Measurements from ENCODE around the gene FAM110A. TPM values are rescaled to one million over a fixed set of nuclear protein-coding genes. Genes with fewer than 3 reads are reported as not detected.

The FAM110A gene
- total and polyA plus RNA-seq, 2 of the 8 experiments (the other 6 are each of a cell fraction or from before 2014, with no cell fraction given), result 10.1 to 10.9 TPM

DNA sequence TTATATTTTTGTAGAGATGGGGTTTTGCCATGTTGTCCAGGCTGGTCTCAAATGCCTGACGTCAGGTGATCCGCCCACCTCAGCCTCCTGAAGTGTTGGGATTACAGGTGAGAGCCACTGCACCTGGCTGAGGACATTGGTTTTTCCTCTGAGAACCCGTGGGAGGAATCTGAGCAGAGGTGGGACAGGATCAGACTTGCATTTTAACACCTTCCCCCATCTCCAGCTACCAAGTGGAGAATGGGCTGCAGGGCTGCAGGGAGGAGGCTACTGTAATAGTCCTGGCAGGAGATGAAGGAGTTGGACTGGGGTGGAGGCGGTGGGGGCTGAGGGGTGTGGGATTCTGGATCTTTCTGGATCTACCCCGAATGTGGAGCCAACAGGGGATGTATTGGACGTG, 24.5 kb downstream of the FAM110A start:
- H3K79me1 ChIP-seq (ENCODE audit: low read depth, low read length), result no peaks in the 10 kb centered on the region; the same call in 1 of the 2 replicates
- TF ChIP-seq RFX5 (IDR thresholded peaks at IDR 0.05; ENCODE audit: borderline replicate concordance, low read depth, low read length), result no peak
- TF ChIP-seq EP300 (IDR thresholded peaks at IDR 0.05; ENCODE audit: borderline replicate concordance in 1 of 2, low read depth in 2 of 2, low read length in 2 of 2), result no peak
- no peak for TF ChIP-seq JUN (IDR thresholded peaks at IDR 0.05; ENCODE audit: low read depth, low read length)
- no peak for TF ChIP-seq CEBPB (IDR thresholded peaks at IDR 0.05; ENCODE audit: low read depth, low read length)
- TF ChIP-seq SRF (IDR thresholded peaks at IDR 0.05; ENCODE audit: low read depth, low read length), result no peak
- no peak for TF ChIP-seq HDAC2 (IDR thresholded peaks at IDR 0.05; ENCODE audit: borderline replicate concordance in 1 of 2, low read depth in 2 of 2, low read length in 2 of 2)
- H2BK5ac ChIP-seq (ENCODE audit: low read depth, low read length), result no peak overlapping the region
- no peaks in the 10 kb centered on the region for H3K79me2 ChIP-seq (ENCODE audit: control insufficient read depth in 1 of 2, insufficient read depth in 2 of 2, low read length in 2 of 2)
- no peak overlapping the region for H3K4ac ChIP-seq (replicated peaks; ENCODE audit: insufficient read length, low read depth, low read length)
- WGBS, 2 experiments (ENCODE audit: extremely low coverage in 1 of 2, insufficient coverage in 1 of 2, insufficient read length in 1 of 2, insufficient replicate concordance in 2 of 2, low coverage in 1 of 2, low lambda C conversion rate in 2 of 2, missing lambda C conversion rate in 1 of 2), result 86% methylated on average over 5 of the region's 6 CpGs; no CpG with 5 or more reads in 1 of the 2 experiments
- no peaks in the 10 kb centered on the region for H3K36me3 ChIP-seq (ENCODE audit: control insufficient read depth in 2 of 4, insufficient read depth in 4 of 4, low read length in 3 of 4)
- H3K23me2 ChIP-seq (ENCODE audit: low read depth, low read length), result no peaks in the 10 kb centered on the region
- no peak for DNase-seq (ENCODE audit: low read depth in 1 of 2, low spot score in 2 of 2)
- H2BK15ac ChIP-seq (ENCODE audit: low read length), result no peak overlapping the region
- H3K56ac ChIP-seq (replicated peaks; ENCODE audit: insufficient read length, low read depth, low read length), result no peak overlapping the region
- no peaks in the 10 kb centered on the region for H3K27me3 ChIP-seq (replicated peaks in 1 of 4; ENCODE audit: control insufficient read depth in 3 of 4, extremely low read depth in 1 of 4, insufficient read depth in 3 of 4, low read length in 3 of 4)
- H2BK120ac ChIP-seq (replicated peaks; ENCODE audit: low read depth, low read length), result no peak overlapping the region
- H2AK5ac ChIP-seq (ENCODE audit: low read depth, low read length), result no peak overlapping the region
- peaks cover 0 to 2% of the 10 kb centered on the region in 2 experiments for H4K20me1 ChIP-seq (replicated peaks in 1 of 2; ENCODE audit: control insufficient read depth in 1 of 2, insufficient read depth in 2 of 2, low read length in 2 of 2)
- H3K4me2 ChIP-seq (ENCODE audit: insufficient read depth in 1 of 2, low read depth in 2 of 2, low read length in 2 of 2), result no peak overlapping the region
- H3K4me3 ChIP-seq (ENCODE audit: extremely low read depth in 1 of 4, insufficient read depth in 2 of 4, low read depth in 3 of 4, low read length in 4 of 4), result no peak overlapping the region
- no peak overlapping the region for H4K91ac ChIP-seq (replicated peaks; ENCODE audit: insufficient read length, low read length)
- H2BK12ac ChIP-seq (ENCODE audit: low read depth, low read length), result no peak overlapping the region
- POLR2A ChIA-PET (ENCODE audit: partially characterized antibody), result interaction anchor here (1.5 kb wide), 1 partner anchor 11 kb away, joined by 5 read pairs; no protein-coding TSS in a partner anchor
- FAIRE-seq, result no peak
- H3K27ac ChIP-seq (ENCODE audit: low read depth, low read length), result no peak overlapping the region
- peaks cover 0 to 3% (median 1%) of the 10 kb centered on the region in 4 experiments; a peak in 3 of 7 replicates for H3K4me1 ChIP-seq (replicated peaks in 1 of 4; ENCODE audit: control insufficient read depth in 3 of 4, insufficient read depth in 4 of 4, low read length in 3 of 4)
- no peak overlapping the region for H3K23ac ChIP-seq (ENCODE audit: insufficient read length)
- CTCF ChIA-PET (ENCODE audit: partially characterized antibody), result interaction anchor here (0.6 to 1.1 kb wide), 5 partner anchors 9 to 1831 kb away, joined by 3 to 5 read pairs (median 3); no protein-coding TSS in a partner anchor
- H3K9me3 ChIP-seq (ENCODE audit: insufficient read depth in 2 of 2, low read depth in 1 of 2, low read length in 1 of 2), result no peaks in the 10 kb centered on the region
- no peak overlapping the region for H2AFZ ChIP-seq (ENCODE audit: low read length)
- H3K9ac ChIP-seq (replicated peaks in 1 of 4; ENCODE audit: extremely low read depth in 1 of 4, low read depth in 3 of 4, low read length in 3 of 4), result no peak overlapping the region
- H2BK20ac ChIP-seq (ENCODE audit: low read length), result no peak overlapping the region
- H4K5ac ChIP-seq (ENCODE audit: insufficient read length, low read depth, low read length), result no peak overlapping the region
- no peak overlapping the region for H3K18ac ChIP-seq (ENCODE audit: extremely low read depth, low read length)
- no peak overlapping the region for H4K8ac ChIP-seq (ENCODE audit: extremely low read depth, insufficient read depth, low read length)
- no peak overlapping the region for H3K14ac ChIP-seq (ENCODE audit: insufficient read length)
